HCT116 (cell line): Measurements from ENCODE around the gene MYLK2. TPM values are rescaled to one million over a fixed set of nuclear protein-coding genes. Genes with fewer than 3 reads are reported as not detected.

Source experiments
- ATAC-seq: fragments of 200-7000 bp; cut with Tn5 transposase; 2 replicates; pipeline ENCODE4 v1.9.1; 2020; ENCODE audit warnings: mild to moderate bottlenecking, moderate library complexity
- BruUV-seq: library from RNA; stranded (reverse); fragments of 400-500 nt; replicated peaks from 2 replicates; lab custom pipeline; 2021; lab: Mats Ljungman, UMichigan
- CTCF ChIA-PET: fragments of 300-600 bp; sonication (Branson Sonifier 250); formaldehyde crosslinking; loops from one replicate; lab custom pipeline; 2021; ENCODE audit warnings: antibody characterized with exemption; lab: Charles Lee
- POLR2A ChIA-PET: fragments of 300-600, 350-600 bp; sonication (Branson Sonifier 250); formaldehyde crosslinking; loops from one replicate; lab custom pipeline; 2021; ENCODE audit warnings: antibody characterized with exemption; lab: Charles Lee
- RAD21 ChIA-PET, 2 experiments: fragments of 300-600 bp; sonication (Branson Sonifier 250); formaldehyde crosslinking; loops; one replicate each; lab custom pipeline; 2023; ENCODE audit warnings: low total read pairs in 2 of 2; ENCODE audit not compliant: uncharacterized antibody in 2 of 2, unreplicated experiment in 2 of 2, low non-redundant PET in 1 of 2; lab: Charles Lee
- DNase-seq: peaks from one replicate; pipeline ENCODE4 v3.0.0-alpha.2; 2010; ENCODE audit warnings: low read depth, low spot score
- H2AFZ ChIP-seq: fragments of 200-600 bp; shearing (Covaris generic), sonication (generic); 2 replicates; pipeline ENCODE4 v1.6.1; 2017; ENCODE audit warnings: low read depth, mixed run types, mixed read lengths, antibody characterized with exemption, low read length; ENCODE audit not compliant: poor library complexity, severe bottlenecking
- H3K27ac ChIP-seq: 2 replicates; pipeline ENCODE4 v1.5.1; 2012; ENCODE audit warnings: low read depth, low read length
- H3K27me3 ChIP-seq: fragments of 200-600 bp; sonication (generic); 2 replicates; pipeline ENCODE4 v1.6.1; 2016; ENCODE audit warnings: mixed run types, low read length, mixed read lengths; ENCODE audit not compliant: insufficient read depth
- H3K36me3 ChIP-seq, 2 experiments: fragments of 200-500 bp in 1 of 2; fragments of 200-600 bp in 1 of 2; sonication (Bioruptor generic) in 1 of 2; sonication (generic) in 1 of 2; 2 replicates each; pipeline versions ENCODE4 v1.5.1 to v1.6.1; 2014 to 2016; ENCODE audit warnings: low read length in 2 of 2, inconsistent platforms in 1 of 2, mixed read lengths in 1 of 2, mixed run types in 1 of 2; ENCODE audit not compliant: insufficient read depth in 2 of 2, control insufficient read depth in 1 of 2
- H3K4me1 ChIP-seq, 2 experiments: fragments of 200-600 bp in 1 of 2; sonication (generic) in 1 of 2; 2 replicates each; pipeline versions ENCODE4 v1.5.1 to v1.6.1; 2012 to 2017; ENCODE audit warnings: low read length in 2 of 2, inconsistent platforms in 1 of 2, mild to moderate bottlenecking in 1 of 2, mixed read lengths in 1 of 2, mixed run types in 1 of 2, moderate library complexity in 1 of 2; ENCODE audit not compliant: insufficient read depth in 2 of 2, control insufficient read depth in 1 of 2
- H3K4me2 ChIP-seq: fragments of 200-600 bp; sonication (generic); 2 replicates; pipeline ENCODE4 v1.6.1; 2017; ENCODE audit warnings: mixed run types, low read length, mixed read lengths
- H3K4me3 ChIP-seq, 2 experiments: fragments of 200-600 bp in 1 of 2; sonication (generic) in 1 of 2; replicated peaks in 1 of 2; 2 replicates each; pipeline ENCODE4 v1.5.1; 2011 to 2016; ENCODE audit warnings: low read length in 2 of 2, control low read depth in 1 of 2, low read depth in 1 of 2, mild to moderate bottlenecking in 1 of 2, mixed read lengths in 1 of 2, mixed run types in 1 of 2
- H3K79me2 ChIP-seq: fragments of 200-600 bp; sonication (generic); 2 replicates; pipeline ENCODE4 v1.6.1; 2017; ENCODE audit warnings: mild to moderate bottlenecking, mixed run types, low read length, moderate library complexity, mixed read lengths; ENCODE audit not compliant: insufficient read depth
- H3K9ac ChIP-seq: fragments of 200-600 bp; sonication (generic); 2 replicates; pipeline ENCODE4 v1.6.1; 2016; ENCODE audit warnings: low read length, mixed read lengths
- H3K9me2 ChIP-seq: fragments of 200-600 bp; sonication (generic), shearing (Covaris generic); 2 replicates; pipeline ENCODE4 v1.6.1; 2017; ENCODE audit warnings: mixed run types, mild to moderate bottlenecking, moderate library complexity; ENCODE audit not compliant: insufficient read depth
- H3K9me3 ChIP-seq, 2 experiments: fragments of 200-500 bp in 1 of 2; fragments of 200-600 bp in 1 of 2; sonication (Bioruptor generic) in 1 of 2; sonication (generic) in 1 of 2; 2 replicates each; pipeline ENCODE4 v1.6.1; 2014 to 2017; ENCODE audit warnings: low read length in 2 of 2, mixed read lengths in 2 of 2, inconsistent platforms in 1 of 2, low read depth in 1 of 2, mild to moderate bottlenecking in 1 of 2, mixed run types in 1 of 2, moderate library complexity in 1 of 2; ENCODE audit not compliant: control insufficient read depth in 1 of 2, insufficient read depth in 1 of 2
- H4K20me1 ChIP-seq: fragments of 200-600 bp; sonication (generic), shearing (Covaris generic); 2 replicates; pipeline ENCODE4 v1.6.1; 2017; ENCODE audit warnings: mixed run types, mild to moderate bottlenecking, moderate library complexity; ENCODE audit not compliant: insufficient read depth
- CBX3 ChIP-seq: IDR thresholded peaks from 2 replicates; pipeline ENCODE4 v1.6.1; 2012; ENCODE audit warnings: low read depth
- CEBPB ChIP-seq: IDR thresholded peaks from 2 replicates; pipeline ENCODE4 v1.6.1; 2012; ENCODE audit warnings: low read depth
- EGR1 ChIP-seq: IDR thresholded peaks from 2 replicates; pipeline ENCODE4 v1.6.1; 2012; ENCODE audit warnings: low read depth
- ELF1 ChIP-seq: IDR thresholded peaks from 2 replicates; pipeline ENCODE4 v1.6.1; 2012; ENCODE audit warnings: low read depth, borderline replicate concordance
- EZH2 ChIP-seq: fragments of 200-600 bp; sonication (generic); IDR thresholded peaks from 2 replicates; pipeline ENCODE4 v1.6.1; 2017; ENCODE audit warnings: antibody characterized with exemption, mixed run types
- EZH2phosphoT487 ChIP-seq: fragments of 200-600 bp; IDR thresholded peaks from 2 replicates; pipeline ENCODE4 v1.6.1; 2018; ENCODE audit warnings: antibody characterized with exemption, borderline replicate concordance
- JUND ChIP-seq: IDR thresholded peaks from 2 replicates; pipeline ENCODE4 v1.6.1; 2012
- POLR2A ChIP-seq: IDR thresholded peaks from 2 replicates; pipeline ENCODE4 v1.7.0; 2011; ENCODE audit warnings: borderline replicate concordance; ENCODE audit not compliant: insufficient read depth, insufficient read length; ENCODE audit errors: extremely low read depth
- POLR2AphosphoS5 ChIP-seq: IDR thresholded peaks from 2 replicates; pipeline ENCODE4 v1.6.1; 2011; ENCODE audit warnings: mild to moderate bottlenecking, low read depth, low read length, moderate library complexity
- RAD21 ChIP-seq: IDR thresholded peaks from 2 replicates; pipeline ENCODE4 v1.6.1; 2012; ENCODE audit warnings: low read depth, mild to moderate bottlenecking
- SP1 ChIP-seq: IDR thresholded peaks from 2 replicates; pipeline ENCODE4 v1.6.1; 2012; ENCODE audit warnings: low read depth
- SRF ChIP-seq: IDR thresholded peaks from 2 replicates; pipeline ENCODE4 v1.6.1; 2012; ENCODE audit warnings: low read depth
- TCF7L2 ChIP-seq: IDR thresholded peaks from 2 replicates; pipeline ENCODE4 v1.7.0; 2011; ENCODE audit warnings: borderline replicate concordance, inconsistent platforms; ENCODE audit not compliant: insufficient read depth, insufficient read length; ENCODE audit errors: extremely low read depth
- ZFX ChIP-seq: fragments of 450-650 bp; IDR thresholded peaks from 2 replicates; pipeline ENCODE4 v1.6.1; 2017
- intact Hi-C: fragments of 100-400 bp; cut with micrococcal nuclease; formaldehyde crosslinking; loops from 2 replicates; pipeline ENCODE4 v1.10.0; 2022
- total RNA-seq: library from RNA; stranded (reverse); gene quantifications from one replicate; pipeline ENCODE4 v1.2.1, GENCODE V29; 2021; ENCODE audit not compliant: unreplicated experiment
- TF ChIP-seq, protein P1 (sequence below), 3 experiments: fragments of 200-600 bp in 1 of 3; sonication (generic) in 1 of 3; IDR thresholded peaks in 2 of 3; conservative IDR thresholded peaks in 1 of 3; 2 replicates each; pipeline ENCODE4 v1.5.1; 2012 to 2017; ENCODE audit warnings: low read depth in 2 of 3, low read length in 2 of 3, antibody characterized with exemption in 1 of 3, borderline replicate concordance in 1 of 3, control low read depth in 1 of 3, mild to moderate bottlenecking in 1 of 3, mixed read lengths in 1 of 3, mixed run types in 1 of 3, moderate library complexity in 1 of 3; ENCODE audit not compliant: insufficient read depth in 1 of 3
- TF ChIP-seq, protein P2 (sequence below): IDR thresholded peaks from 2 replicates; pipeline ENCODE4 v1.6.1; 2012
- TF ChIP-seq, protein P3 (sequence below): IDR thresholded peaks from 2 replicates; pipeline ENCODE4 v1.6.1; 2012; ENCODE audit warnings: low read depth
- TF ChIP-seq, protein P4 (sequence below): IDR thresholded peaks from 2 replicates; pipeline ENCODE4 v1.6.1; 2011; ENCODE audit warnings: mild to moderate bottlenecking, low read length, moderate library complexity; ENCODE audit not compliant: insufficient replicate concordance; ENCODE audit errors: extremely low read depth
- TF ChIP-seq, protein P5 (sequence below): IDR thresholded peaks from 2 replicates; pipeline ENCODE4 v1.6.1; 2012

MYLK2 gene
- total RNA-seq, 1 experiment from 2014 or later: 0.34 TPM

DNA sequence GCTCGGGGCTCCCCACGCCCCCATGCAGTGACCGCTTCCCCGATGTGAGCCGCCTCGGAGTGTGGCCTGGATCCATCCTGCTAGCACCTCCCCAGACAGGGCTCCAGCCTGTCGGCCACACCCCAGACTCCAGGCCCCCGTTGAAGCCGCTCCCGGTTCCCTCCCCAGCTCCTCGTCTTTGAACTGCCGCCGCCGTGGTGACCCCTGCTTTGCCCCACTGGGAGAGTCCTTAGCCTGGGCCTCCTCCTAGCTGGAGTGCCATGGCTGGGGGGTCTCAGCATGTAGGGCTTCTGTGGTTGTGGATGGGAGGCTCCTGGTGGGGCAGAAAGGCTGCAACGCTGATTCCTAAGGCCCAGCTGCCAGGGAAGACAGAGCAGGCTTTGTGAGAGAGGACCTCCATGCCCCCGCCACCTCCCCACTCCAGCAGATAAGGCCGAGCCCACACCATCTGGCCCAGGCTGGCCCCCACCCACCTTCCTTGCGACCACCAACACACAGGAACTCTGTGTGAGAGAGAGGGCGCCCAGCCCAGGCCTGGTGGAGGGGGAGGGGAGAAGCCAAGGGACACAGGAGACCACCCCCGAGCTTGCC lies 14.9 kb downstream of the MYLK2 start:
- Histone ChIP-seq H3K4me2 (no peak overlapping the region), H2AFZ (no peak overlapping the region), H3K27me3 (no peaks in the 10 kb centered on the region), H3K9me2 (no peaks in the 10 kb centered on the region), H3K9me3 (no peaks in the 10 kb centered on the region), H3K9ac (no peak overlapping the region), H4K20me1 (no peaks in the 10 kb centered on the region), H3K36me3 (no peaks in the 10 kb centered on the region)
- RAD21 ChIA-PET: interaction anchor here in 1 of 2 experiments (0.6 kb wide), 1 partner anchor 277 kb away, joined by 7 read pairs; no protein-coding TSS in a partner anchor
- intact Hi-C loops: no loop called here
- no peak for ATAC-seq
- TF ChIP-seq, protein P1, sequence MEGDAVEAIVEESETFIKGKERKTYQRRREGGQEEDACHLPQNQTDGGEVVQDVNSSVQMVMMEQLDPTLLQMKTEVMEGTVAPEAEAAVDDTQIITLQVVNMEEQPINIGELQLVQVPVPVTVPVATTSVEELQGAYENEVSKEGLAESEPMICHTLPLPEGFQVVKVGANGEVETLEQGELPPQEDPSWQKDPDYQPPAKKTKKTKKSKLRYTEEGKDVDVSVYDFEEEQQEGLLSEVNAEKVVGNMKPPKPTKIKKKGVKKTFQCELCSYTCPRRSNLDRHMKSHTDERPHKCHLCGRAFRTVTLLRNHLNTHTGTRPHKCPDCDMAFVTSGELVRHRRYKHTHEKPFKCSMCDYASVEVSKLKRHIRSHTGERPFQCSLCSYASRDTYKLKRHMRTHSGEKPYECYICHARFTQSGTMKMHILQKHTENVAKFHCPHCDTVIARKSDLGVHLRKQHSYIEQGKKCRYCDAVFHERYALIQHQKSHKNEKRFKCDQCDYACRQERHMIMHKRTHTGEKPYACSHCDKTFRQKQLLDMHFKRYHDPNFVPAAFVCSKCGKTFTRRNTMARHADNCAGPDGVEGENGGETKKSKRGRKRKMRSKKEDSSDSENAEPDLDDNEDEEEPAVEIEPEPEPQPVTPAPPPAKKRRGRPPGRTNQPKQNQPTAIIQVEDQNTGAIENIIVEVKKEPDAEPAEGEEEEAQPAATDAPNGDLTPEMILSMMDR (IDR thresholded peaks at IDR 0.05 in 2 of 3, conservative IDR thresholded peaks at IDR 0.05 in 1 of 3; ENCODE audit: borderline replicate concordance in 1 of 3, insufficient read depth in 1 of 3, low read depth in 2 of 3, low read length in 2 of 3): no peak
- TF ChIP-seq ZFX: no peak
- no peak for TF ChIP-seq SP1
- no peak for TF ChIP-seq SRF
- no peak for TF ChIP-seq EZH2phosphoT487
- TF ChIP-seq POLR2AphosphoS5: no peak
- no peak for TF ChIP-seq ELF1
- TF ChIP-seq POLR2A: no peak
- no peak for TF ChIP-seq CEBPB
- no peak for TF ChIP-seq CBX3
- TF ChIP-seq, protein P2, sequence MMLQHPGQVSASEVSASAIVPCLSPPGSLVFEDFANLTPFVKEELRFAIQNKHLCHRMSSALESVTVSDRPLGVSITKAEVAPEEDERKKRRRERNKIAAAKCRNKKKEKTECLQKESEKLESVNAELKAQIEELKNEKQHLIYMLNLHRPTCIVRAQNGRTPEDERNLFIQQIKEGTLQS: no peak
- no peak for TF ChIP-seq JUND
- TF ChIP-seq EGR1: no peak
- TF ChIP-seq, protein P3, sequence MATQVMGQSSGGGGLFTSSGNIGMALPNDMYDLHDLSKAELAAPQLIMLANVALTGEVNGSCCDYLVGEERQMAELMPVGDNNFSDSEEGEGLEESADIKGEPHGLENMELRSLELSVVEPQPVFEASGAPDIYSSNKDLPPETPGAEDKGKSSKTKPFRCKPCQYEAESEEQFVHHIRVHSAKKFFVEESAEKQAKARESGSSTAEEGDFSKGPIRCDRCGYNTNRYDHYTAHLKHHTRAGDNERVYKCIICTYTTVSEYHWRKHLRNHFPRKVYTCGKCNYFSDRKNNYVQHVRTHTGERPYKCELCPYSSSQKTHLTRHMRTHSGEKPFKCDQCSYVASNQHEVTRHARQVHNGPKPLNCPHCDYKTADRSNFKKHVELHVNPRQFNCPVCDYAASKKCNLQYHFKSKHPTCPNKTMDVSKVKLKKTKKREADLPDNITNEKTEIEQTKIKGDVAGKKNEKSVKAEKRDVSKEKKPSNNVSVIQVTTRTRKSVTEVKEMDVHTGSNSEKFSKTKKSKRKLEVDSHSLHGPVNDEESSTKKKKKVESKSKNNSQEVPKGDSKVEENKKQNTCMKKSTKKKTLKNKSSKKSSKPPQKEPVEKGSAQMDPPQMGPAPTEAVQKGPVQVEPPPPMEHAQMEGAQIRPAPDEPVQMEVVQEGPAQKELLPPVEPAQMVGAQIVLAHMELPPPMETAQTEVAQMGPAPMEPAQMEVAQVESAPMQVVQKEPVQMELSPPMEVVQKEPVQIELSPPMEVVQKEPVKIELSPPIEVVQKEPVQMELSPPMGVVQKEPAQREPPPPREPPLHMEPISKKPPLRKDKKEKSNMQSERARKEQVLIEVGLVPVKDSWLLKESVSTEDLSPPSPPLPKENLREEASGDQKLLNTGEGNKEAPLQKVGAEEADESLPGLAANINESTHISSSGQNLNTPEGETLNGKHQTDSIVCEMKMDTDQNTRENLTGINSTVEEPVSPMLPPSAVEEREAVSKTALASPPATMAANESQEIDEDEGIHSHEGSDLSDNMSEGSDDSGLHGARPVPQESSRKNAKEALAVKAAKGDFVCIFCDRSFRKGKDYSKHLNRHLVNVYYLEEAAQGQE: no peak
- TF ChIP-seq, protein P4, sequence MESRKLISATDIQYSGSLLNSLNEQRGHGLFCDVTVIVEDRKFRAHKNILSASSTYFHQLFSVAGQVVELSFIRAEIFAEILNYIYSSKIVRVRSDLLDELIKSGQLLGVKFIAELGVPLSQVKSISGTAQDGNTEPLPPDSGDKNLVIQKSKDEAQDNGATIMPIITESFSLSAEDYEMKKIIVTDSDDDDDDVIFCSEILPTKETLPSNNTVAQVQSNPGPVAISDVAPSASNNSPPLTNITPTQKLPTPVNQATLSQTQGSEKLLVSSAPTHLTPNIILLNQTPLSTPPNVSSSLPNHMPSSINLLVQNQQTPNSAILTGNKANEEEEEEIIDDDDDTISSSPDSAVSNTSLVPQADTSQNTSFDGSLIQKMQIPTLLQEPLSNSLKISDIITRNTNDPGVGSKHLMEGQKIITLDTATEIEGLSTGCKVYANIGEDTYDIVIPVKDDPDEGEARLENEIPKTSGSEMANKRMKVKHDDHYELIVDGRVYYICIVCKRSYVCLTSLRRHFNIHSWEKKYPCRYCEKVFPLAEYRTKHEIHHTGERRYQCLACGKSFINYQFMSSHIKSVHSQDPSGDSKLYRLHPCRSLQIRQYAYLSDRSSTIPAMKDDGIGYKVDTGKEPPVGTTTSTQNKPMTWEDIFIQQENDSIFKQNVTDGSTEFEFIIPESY: no peak
- TF ChIP-seq, protein P5, sequence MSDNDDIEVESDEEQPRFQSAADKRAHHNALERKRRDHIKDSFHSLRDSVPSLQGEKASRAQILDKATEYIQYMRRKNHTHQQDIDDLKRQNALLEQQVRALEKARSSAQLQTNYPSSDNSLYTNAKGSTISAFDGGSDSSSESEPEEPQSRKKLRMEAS: no peak
- TF ChIP-seq EZH2: no peak
- no peak for TF ChIP-seq TCF7L2
- no peak for TF ChIP-seq RAD21
- TF ChIP-seq, all 23 proteins: peak for 0
- POLR2A ChIA-PET: no interaction called here
- no peak for DNase-seq
- no peak overlapping the region for H3K27ac ChIP-seq
- peaks cover 15 to 40% of the 10 kb centered on the region in 2 experiments for H3K4me1 ChIP-seq
- CTCF ChIA-PET: interaction anchor here (0.8 to 1.8 kb wide), 4 partner anchors 11 to 257 kb away, joined by 3 to 5 read pairs (median 4); no protein-coding TSS in a partner anchor
- BruUV-seq: no TSS peak
- H3K79me2 ChIP-seq: no peaks in the 10 kb centered on the region
- no peak overlapping the region for H3K4me3 ChIP-seq
